Keratinocyte (primary cell): ENCODE measurements around the gene ZBTB48. TPM values are rescaled to one million over a fixed set of nuclear protein-coding genes. Genes with fewer than 3 reads are reported as not detected.

Experiments
- DNase-seq: peaks from one replicate; pipeline ENCODE4 v3.0.0-alpha.2; 2011; ENCODE audit warnings: low read depth, missing footprints, low spot score
- FAIRE-seq: peaks from 2 replicates; lab custom pipeline; 2011; peaks lifted over from hg19 to GRCh38; lab: Jason Lieb, UNC
- H2AFZ ChIP-seq: 2 replicates; pipeline ENCODE4 v1.6.0; 2012; ENCODE audit warnings: low read length, control low read depth, inconsistent platforms; ENCODE audit not compliant: control insufficient read depth
- H3K27ac ChIP-seq: 2 replicates; pipeline ENCODE4 v1.5.1; 2011; ENCODE audit warnings: low read length; ENCODE audit not compliant: control insufficient read depth, insufficient read depth
- H3K27me3 ChIP-seq: 3 replicates; pipeline ENCODE4 v1.6.0; 2011; ENCODE audit warnings: low read length; ENCODE audit not compliant: control insufficient read depth, insufficient read depth; ENCODE audit errors: extremely low read depth
- H3K36me3 ChIP-seq, 2 experiments: 2 replicates in 1 of 2; 3 replicates in 1 of 2; pipeline ENCODE4 v1.5.1; 2011; ENCODE audit warnings: low read length in 2 of 2, mild to moderate bottlenecking in 1 of 2; ENCODE audit not compliant: control insufficient read depth in 2 of 2, insufficient read depth in 2 of 2; ENCODE audit errors: extremely low read depth in 1 of 2
- H3K4me1 ChIP-seq: 3 replicates; pipeline ENCODE4 v1.5.1; 2011; ENCODE audit warnings: low read length; ENCODE audit not compliant: control insufficient read depth, insufficient read depth; ENCODE audit errors: extremely low read depth
- H3K4me2 ChIP-seq: 3 replicates; pipeline ENCODE4 v1.6.0; 2011; ENCODE audit warnings: low read depth, low read length; ENCODE audit not compliant: control insufficient read depth, insufficient read depth; ENCODE audit errors: extremely low read depth
- H3K4me3 ChIP-seq, 3 experiments: fragments of 200-600 bp in 1 of 3; sonication (generic) in 1 of 3; 2 replicates in 2 of 3; 3 replicates in 1 of 3; pipeline ENCODE4 v1.5.1; 2011 to 2016; ENCODE audit warnings: low read length in 3 of 3, mild to moderate bottlenecking in 3 of 3, control low read depth in 2 of 3, inconsistent platforms in 1 of 3, low read depth in 1 of 3, mixed read lengths in 1 of 3, mixed run types in 1 of 3, moderate library complexity in 1 of 3; ENCODE audit not compliant: control insufficient read depth in 2 of 3, insufficient read depth in 2 of 3; ENCODE audit errors: extremely low read depth in 1 of 3
- H3K79me2 ChIP-seq: 2 replicates; pipeline ENCODE4 v1.6.0; 2012; ENCODE audit warnings: low read length; ENCODE audit not compliant: control insufficient read depth, insufficient read depth
- H3K9ac ChIP-seq: 3 replicates; pipeline ENCODE4 v1.6.0; 2011; ENCODE audit warnings: low read length; ENCODE audit not compliant: control insufficient read depth, insufficient read depth; ENCODE audit errors: extremely low read depth
- H3K9me1 ChIP-seq: 3 replicates; pipeline ENCODE4 v1.6.0; 2011; ENCODE audit warnings: low read length; ENCODE audit not compliant: control insufficient read depth, insufficient read depth; ENCODE audit errors: extremely low read depth
- H3K9me3 ChIP-seq: 2 replicates; pipeline ENCODE4 v1.5.1; 2012; ENCODE audit warnings: low read depth, low read length; ENCODE audit not compliant: control insufficient read depth
- H4K20me1 ChIP-seq: 3 replicates; pipeline ENCODE4 v1.6.0; 2011; ENCODE audit warnings: low read length; ENCODE audit not compliant: control insufficient read depth, insufficient read depth; ENCODE audit errors: extremely low read depth
- EZH2 ChIP-seq: IDR thresholded peaks from one replicate; pipeline ENCODE4 v1.6.1; 2012; ENCODE audit warnings: inconsistent platforms, mild to moderate bottlenecking, low read length, moderate library complexity
- dilution Hi-C: fragments of 300-500 bp; cut with MboI; formaldehyde crosslinking; loops from one replicate; pipeline ENCODE4 v1.7.0; 2020; ENCODE audit warnings: low sequenced_read_pairs; ENCODE audit not compliant: extremely low pct_ligation_motif_present
- polyA plus RNA-seq, 5 experiments: library from polyadenylated mRNA; depleted of rRNA in 3 of 5; stranded (reverse) in 3 of 5; stranded (forward) in 1 of 5; unstranded in 1 of 5; fragments of >200 nt; gene quantifications; 1 replicate in 1 of 5; 2 replicates in 3 of 5; 3 replicates in 1 of 5; pipeline versions ENCODE4 v1.2.1 to v1.2.3, GENCODE V29; 2011 to 2012; ENCODE audit warnings: missing spikeins in 2 of 5, low read depth in 1 of 5, low replicate concordance in 1 of 5
- TF ChIP-seq, protein P1 (sequence below), 3 experiments: IDR thresholded peaks in 1 of 3; conservative IDR thresholded peaks in 1 of 3; optimal IDR thresholded peaks in 1 of 3; 2 replicates in 2 of 3; 3 replicates in 1 of 3; pipeline versions ENCODE3 to v1.5.1; 2011; ENCODE audit warnings: low read length in 3 of 3, mild to moderate bottlenecking in 3 of 3, moderate library complexity in 2 of 3, control low read depth in 1 of 3, inconsistent platforms in 1 of 3; ENCODE audit not compliant: insufficient read depth in 2 of 3; ENCODE audit errors: extremely low read depth in 1 of 3

Gene ZBTB48
- polyA plus RNA-seq, 1 donor (not counting 4 experiments of a cell fraction or from before 2014, with no cell fraction given), result 10.9 TPM

DNA sequence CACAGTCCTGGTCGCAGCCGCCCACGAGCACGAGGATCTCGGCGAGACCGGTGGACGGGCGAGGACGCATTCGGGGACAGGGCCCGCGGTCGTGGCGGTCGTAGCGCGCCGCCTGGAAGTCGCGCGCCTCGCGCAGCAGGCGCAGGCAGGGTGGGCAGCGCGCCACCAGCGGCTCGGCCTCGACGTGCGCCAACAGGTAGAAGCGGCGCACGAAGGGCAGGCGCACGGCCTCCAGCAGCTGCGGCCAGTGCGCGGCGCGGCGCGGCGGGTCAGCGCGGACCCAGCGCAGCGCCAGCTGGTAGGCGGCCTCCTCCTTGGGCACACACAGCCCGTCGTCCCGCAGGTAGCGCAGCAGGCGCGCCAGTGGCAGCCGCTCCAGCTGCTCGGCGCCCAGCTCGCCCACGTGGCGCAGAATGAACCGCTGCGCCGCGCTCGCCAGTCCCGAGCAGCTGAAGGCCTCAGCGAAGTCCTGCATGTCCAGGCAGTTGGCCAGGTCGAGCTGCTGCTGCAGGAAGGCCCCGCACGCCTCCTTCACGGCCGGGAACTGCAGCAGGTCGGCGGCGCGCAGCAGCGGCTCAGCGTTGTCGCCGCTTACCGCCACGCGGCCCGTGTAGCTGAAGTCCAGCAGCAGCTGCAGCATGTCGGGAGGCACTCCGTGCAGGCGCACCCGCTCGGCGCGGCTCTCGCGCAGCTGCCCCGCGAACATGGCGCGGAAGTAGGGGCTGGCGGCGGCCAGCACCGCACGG lies 22.3 kb downstream of the ZBTB48 start:
- Histone ChIP-seq H4K20me1 (peaks cover 31% of the 10 kb centered on the region), H3K79me2 (peaks cover 54% of the 10 kb centered on the region), H3K9me1 (peaks cover 4% of the 10 kb centered on the region), H3K4me1 (peaks cover 46% of the 10 kb centered on the region), H3K9me3 (no peaks in the 10 kb centered on the region), H3K9ac (peak overlapping the region; percentile 100), H3K36me3 (peaks cover 16 to 26% of the 10 kb centered on the region in 2 experiments), H2AFZ (no peak overlapping the region), H3K4me3 (peak overlapping the region; percentile 97 to 100 (median 99)), H3K27ac (peak overlapping the region; percentile 100), H3K4me2 (peak overlapping the region; percentile 100), H3K27me3 (no peaks in the 10 kb centered on the region)
- TF ChIP-seq, protein P1, sequence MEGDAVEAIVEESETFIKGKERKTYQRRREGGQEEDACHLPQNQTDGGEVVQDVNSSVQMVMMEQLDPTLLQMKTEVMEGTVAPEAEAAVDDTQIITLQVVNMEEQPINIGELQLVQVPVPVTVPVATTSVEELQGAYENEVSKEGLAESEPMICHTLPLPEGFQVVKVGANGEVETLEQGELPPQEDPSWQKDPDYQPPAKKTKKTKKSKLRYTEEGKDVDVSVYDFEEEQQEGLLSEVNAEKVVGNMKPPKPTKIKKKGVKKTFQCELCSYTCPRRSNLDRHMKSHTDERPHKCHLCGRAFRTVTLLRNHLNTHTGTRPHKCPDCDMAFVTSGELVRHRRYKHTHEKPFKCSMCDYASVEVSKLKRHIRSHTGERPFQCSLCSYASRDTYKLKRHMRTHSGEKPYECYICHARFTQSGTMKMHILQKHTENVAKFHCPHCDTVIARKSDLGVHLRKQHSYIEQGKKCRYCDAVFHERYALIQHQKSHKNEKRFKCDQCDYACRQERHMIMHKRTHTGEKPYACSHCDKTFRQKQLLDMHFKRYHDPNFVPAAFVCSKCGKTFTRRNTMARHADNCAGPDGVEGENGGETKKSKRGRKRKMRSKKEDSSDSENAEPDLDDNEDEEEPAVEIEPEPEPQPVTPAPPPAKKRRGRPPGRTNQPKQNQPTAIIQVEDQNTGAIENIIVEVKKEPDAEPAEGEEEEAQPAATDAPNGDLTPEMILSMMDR (optimal IDR thresholded peaks at IDR 0.05 in 1 of 3, IDR thresholded peaks at IDR 0.05 in 1 of 3, conservative IDR thresholded peaks at IDR 0.05 in 1 of 3; ENCODE audit: extremely low read depth in 1 of 3, insufficient read depth in 2 of 3, low read length in 3 of 3), result no peak
- TF ChIP-seq EZH2, result no peak
- DNase-seq (no peak), FAIRE-seq (no peak)
- dilution Hi-C loops, result no loop called here

DNA sequence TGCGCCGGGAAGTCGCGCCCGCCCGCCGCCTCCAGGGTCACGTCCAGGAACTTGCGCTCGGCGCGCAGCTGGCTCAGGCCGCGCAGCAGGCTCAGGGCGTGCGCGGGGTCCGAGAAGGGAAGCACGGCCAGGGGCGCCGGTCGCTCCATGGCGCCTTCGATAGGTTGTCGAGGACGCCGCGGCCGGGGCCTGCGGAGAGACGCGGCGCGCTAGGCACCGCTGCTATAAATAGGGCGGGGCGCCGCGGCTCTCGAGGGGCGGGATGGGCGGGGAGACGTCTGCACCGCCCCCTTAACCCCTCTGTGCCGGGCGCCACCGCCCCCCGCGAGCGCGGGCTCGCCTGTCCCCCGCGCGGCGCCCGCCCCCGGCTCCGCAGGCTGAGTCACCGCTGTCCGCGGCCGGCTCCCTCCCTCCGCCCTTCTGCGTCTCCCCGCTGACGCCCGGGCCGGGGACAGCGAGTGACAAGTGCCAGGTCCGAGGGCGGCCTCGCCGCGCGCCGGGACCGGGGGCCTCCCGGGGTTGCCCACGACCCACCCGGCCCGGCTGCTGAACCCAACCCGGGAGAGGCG lies 23.0 kb downstream of the ZBTB48 start, which contains the start of gene KLHL21:
TSS of gene KLHL21 (minus strand) at position 201 of the 569 bp plus-strand sequence. CDS start at position 149, 52 bp downstream.
- Histone ChIP-seq H3K4me1 (peaks cover 42% of the 10 kb centered on the region), H4K20me1 (peaks cover 24% of the 10 kb centered on the region), H3K9me1 (peaks cover 1% of the 10 kb centered on the region), H2AFZ (peak within 1 kb of the TSS; percentile 71), H3K27me3 (no peaks in the 10 kb centered on the region), H3K9ac (peak within 1 kb of the TSS; percentile 100), H3K9me3 (no peaks in the 10 kb centered on the region), H3K79me2 (peaks cover 47% of the 10 kb centered on the region), H3K27ac (peak within 1 kb of the TSS; percentile 100), H3K36me3 (peaks cover 10 to 19% of the 10 kb centered on the region in 2 experiments), H3K4me3 (peak within 1 kb of the TSS; percentile 97 to 100 (median 99)), H3K4me2 (peak within 1 kb of the TSS; percentile 100)
- DNase-seq, result no peak
- dilution Hi-C loops, result no loop called here
- FAIRE-seq, result no peak
- TF ChIP-seq EZH2, result no peak
- TF ChIP-seq, protein P1 (optimal IDR thresholded peaks at IDR 0.05 in 1 of 3, IDR thresholded peaks at IDR 0.05 in 1 of 3, conservative IDR thresholded peaks at IDR 0.05 in 1 of 3; ENCODE audit: extremely low read depth in 1 of 3, insufficient read depth in 2 of 3, low read length in 3 of 3), result no peak
